T-helper 2 cell treated with Interferon-gamma antibody and Interleukin-4, amounts not matched to agents 100 ng/mL and 5 ng/mL, for 36 hours (primary cell): Measurements from ENCODE around the gene OAF. TPM values are rescaled to one million over a fixed set of nuclear protein-coding genes. Genes with fewer than 3 reads are reported as not detected.

ENCODE experiments used
- intact Hi-C: fragments of 100-400 bp; cut with micrococcal nuclease; formaldehyde crosslinking; loops from one replicate; pipeline ENCODE4 v1.15.1; 2023
- total RNA-seq: library from RNA; stranded (reverse); gene quantifications from 2 replicates; pipeline ENCODE4 v1.2.3, GENCODE V29; 2022

The OAF gene
- total RNA-seq, 1 donor from 2014 or later = 2.7 TPM

DNA sequence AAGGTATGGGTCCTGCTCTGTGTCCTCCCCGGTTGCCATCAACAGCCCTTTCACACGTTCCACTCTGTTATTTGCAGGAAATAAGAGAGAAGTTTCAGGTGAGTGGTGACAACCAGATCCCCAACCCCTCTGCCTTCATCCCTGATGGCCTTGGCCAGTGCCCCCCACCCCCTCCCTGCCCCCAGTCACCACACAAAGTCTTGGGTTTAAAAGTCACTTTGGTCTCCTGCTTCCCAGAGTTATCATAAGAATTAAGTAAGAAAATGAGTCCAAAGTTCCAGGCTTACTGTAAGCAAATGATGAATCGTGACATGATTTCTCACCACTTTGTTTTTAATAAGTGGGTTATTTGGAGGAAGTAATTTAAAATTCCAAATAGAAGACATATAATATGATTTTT lies 9.2 kb upstream of the OAF start:
- intact Hi-C loops = no loop called here

DNA sequence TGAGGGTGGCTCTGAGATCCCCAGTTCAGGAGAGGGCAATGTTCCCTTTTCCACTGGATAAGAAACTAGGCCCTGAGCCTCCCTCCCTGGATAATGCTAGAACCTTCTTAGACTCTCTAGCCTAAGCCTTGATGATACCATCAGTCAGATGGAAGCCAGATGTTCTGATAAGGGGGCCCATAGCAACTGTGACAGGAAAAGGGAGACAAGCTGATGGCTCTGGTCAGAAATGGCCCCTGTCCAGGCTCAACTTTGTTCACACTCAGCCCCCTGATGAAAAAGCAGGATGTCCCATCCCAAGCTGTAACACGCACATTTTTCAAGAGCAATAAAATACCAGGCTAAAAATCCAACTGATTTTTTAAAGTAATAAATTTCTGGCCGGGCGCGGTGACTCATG lies 7.2 kb upstream of the OAF start:
- intact Hi-C loops = no loop called here

DNA sequence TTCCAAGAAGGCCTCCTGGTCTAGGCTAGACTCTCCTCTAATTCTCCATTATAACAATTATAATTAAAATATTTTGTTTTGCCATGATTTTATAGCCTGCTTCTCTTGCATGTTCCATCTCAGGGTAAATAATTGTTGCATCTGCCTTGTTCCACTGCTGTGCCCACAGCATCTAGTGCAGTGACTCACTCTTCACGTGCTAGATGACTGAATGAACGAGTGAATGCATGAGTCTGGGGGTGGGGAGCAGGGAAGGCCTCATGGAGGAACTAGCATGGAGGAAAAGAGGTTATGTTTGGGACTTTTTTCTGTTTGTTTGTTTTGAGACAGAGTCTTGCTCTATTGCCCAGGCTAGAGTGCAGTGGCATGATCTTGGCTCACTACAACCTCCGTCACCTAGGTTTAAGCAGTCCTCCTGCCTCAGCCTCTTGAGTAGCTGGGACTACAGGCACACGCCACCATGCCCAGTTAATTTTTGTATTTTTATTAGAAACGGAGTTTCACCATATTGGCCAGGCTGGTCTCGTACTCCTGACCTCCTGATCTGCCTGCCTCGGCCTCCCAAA lies 5.2 kb upstream of the OAF start:
- intact Hi-C loops = no loop called here

DNA sequence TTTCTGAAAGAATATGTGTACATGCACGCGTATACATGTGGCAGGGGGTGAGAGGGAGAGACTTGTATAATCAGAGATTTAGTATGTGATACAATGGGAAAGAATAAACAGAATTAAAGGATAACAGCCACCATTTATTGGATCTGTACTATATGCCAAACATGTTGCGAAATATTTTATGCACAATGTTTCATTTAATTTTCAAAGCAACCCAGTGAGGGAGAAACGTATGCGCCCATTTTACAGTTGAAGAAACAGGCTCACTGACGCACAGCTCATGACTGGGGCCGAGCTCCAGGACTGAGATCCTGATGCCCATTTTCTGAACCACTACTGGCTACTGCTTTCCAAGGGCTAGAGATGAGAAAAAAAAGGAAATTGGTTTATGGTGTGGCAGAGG lies 3.3 kb upstream of the OAF start:
- intact Hi-C loops = no loop called here

DNA sequence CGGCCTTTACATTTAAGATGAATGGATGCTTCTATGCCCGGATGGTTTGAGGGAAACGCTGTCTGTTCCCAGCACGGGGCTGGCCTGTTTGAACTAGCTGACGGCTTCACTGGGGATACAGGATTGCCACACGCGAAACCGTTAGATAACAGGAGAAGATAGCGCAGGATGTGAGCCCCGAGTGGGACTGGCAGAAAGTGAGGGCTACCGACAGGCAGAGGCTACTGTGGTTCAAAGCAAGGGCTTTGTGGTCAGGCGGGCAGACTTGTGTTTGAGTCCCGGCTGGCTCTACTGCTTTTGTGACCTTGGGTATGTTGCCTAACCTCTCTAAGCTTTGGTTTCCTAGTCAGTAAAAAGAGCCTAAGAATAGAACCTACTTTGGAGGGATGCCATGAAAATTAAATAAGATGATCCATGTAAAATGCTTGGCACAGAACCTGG lies 2.8 kb upstream of the OAF start:
- intact Hi-C loops = no loop called here

DNA sequence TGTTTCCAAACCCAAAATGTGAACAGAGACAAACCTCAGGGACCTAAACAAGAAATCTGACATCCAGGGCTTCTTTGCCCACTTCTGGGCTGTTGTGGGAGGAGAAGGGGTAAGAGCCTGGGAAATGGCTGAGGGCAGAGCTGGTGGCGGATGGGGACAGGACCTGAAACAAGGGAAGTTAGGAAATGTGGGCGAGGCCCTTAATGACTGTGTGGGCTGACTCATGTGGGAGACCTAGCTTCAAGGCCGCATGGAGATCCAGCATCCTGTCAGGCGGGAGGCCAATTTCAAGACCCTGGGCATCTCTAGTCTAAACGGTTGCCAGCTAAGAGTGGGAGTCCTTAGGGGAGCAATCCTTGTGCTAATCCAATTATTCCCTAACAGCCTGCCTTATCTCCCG lies 2.1 kb upstream of the OAF start:
- intact Hi-C loops = no loop called here

DNA sequence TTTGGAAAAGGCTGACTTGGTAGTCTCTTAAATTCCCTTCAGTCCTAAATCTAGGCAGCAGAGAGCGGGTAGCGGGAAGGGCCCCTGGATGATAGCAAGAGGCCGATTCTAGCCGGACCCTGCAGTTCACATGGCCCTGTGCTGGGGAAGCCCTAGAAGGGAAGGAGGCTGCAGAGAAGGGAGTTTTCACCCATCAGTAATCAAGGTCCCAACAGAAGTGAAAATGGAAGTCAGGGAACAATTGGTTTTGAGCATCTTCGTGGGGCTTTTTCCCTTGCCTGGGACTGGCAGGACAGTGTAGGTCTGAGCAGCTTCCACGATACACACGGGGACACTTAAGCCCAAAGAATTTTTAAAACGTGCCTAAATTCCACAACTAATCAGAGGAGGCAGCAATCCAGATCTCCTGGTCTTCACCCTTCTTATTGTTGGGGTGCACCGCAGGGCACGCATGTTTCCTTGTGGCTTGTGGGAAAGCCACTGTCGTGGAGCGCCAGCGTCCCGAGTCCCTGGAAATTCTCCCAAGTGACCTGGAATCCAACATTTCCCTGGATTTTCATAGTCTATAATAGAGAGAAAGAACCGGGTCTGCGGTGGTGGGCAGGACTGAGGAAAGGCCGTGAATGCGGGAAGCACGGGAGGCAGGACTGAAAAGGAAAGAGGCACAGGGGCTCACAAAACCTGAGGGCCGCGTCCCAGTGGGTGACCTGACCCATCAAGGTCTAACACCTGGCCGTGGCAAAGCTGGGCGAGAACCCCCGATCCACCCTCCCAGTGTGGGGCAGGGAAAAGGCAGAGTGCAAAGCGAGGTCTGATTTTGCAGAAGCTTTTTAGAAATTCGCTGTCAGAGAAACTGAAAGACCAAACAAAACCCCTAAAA lies 846 bp upstream of the OAF start:
- intact Hi-C loops = no loop called here

DNA sequence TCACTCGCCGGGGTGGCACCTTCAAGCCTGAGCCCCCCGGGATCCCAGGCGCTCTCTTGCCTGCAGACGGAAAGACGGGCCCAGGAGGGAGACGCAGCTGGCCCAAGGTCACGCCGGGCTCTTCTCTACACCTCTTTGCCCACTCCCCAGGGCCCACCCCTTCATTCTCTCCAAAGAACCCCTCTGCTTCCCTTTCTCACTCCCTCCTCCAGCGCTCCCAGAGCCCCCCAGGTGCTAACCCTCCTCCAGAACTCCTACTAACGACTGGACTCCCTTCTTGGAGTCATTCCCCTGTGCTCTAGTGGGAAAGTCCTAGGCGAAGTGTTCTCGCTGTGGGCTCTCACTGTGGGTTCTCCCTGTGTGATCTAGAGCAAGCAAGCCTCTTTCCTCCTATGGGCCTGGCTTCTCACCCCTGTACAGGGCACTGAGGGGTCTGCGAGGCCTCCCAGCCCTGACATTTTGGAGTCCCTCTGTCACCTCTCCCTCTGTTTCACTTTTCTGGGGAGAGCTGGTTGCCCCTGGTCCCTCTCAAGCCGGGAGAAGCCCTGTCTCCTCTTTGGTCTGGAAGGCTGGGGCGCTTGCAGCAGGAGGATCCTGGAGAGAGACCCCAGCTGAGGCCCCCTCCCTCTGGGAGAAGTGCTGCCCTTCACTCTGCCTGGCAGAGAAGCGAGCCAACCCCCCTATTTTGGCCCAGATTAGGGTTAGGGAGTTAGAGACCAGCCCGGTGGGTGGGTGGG lies 858 bp downstream of the OAF start:
- intact Hi-C loops = no loop called here

DNA sequence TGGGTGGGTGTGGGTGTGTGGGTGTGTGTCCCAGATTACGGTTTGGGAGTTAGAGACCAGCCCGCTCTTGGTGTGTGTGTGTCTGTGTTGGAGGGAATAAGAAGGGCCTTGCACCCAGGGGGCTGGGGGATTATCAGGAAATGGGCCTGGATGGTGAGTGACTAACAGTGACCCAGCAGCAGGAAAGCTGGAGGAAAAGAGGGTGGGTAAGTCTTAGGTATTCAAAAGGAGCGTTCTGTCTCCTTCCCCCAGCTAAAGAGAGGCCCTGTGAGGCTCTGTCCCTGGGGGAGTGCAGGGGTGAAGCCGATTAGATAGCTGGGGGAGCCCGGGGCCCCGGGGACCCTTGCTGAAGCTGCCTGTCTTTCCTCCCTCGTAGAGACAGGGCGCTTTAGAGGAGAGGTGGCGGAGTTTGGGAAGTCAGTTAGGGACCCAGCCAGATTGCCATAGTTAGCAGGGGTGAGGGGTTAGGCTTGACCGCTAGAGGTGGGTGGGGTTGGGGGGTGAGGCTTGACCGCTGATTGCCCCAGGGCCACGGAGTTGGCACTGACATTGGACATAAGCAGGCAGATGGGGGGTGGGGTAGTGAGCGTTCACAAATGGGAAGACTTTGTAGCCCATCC lies 1.5 kb downstream of the OAF start:
- intact Hi-C loops = no loop called here

DNA sequence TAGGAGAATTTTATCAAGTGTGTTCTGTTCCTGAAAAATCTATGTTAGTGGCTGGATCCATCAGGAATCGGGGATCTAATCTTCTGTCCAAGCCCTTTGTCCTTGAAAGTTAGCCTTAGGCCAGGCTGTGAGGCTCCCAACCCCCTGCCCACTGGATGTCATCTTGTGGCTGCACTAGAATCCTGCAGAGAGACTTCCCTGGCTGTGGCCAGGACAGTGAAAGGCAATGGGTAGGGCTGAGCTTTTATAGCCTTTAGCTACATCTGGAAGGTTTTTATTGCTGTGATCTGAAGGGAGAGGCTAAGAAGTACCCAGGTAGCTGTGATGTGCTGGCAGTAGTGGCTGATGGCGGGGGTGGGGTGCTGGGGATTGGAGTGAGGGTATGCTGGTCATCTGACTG lies 2.1 kb downstream of the OAF start:
- intact Hi-C loops = no loop called here

DNA sequence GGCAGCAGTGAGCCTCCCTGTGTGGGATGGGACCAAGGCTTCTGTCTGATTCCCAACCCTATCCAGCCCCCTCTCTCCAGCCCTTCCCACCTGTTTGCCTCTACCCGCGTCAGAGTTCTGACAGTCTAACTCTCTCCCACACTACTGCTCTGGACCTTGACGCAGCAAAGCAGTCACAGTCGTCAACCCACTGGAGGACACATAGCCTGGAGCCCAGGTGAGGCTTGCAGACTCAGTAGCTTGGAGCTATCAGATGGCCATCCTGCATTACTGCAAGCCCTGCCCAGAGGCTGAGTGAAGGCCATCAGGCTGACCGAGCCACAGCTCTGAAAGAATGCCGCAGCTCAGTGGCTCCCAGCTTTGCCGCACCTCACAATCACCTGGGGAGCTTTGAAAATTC lies 3.7 kb downstream of the OAF start:
- intact Hi-C loops = no loop called here

DNA sequence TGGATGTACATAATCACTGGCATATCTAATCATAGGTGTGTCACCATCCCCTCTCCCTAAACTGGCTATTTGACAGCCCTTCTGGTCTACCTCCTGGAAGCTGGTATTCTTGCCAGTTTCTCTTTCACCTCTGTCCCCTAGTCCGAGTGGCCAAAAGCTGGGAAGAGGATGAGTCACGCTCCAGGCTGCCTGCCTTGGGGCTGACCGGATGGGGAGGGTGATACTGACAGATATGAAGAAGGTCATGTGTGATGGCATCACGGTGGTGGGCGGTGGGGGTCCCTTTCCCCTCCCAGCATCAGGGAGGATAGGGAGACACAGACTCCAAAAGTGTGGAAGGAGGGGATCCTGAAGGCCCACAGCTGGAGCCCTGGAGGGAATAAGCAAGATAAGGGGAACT lies 4.8 kb downstream of the OAF start:
- intact Hi-C loops = no loop called here

DNA sequence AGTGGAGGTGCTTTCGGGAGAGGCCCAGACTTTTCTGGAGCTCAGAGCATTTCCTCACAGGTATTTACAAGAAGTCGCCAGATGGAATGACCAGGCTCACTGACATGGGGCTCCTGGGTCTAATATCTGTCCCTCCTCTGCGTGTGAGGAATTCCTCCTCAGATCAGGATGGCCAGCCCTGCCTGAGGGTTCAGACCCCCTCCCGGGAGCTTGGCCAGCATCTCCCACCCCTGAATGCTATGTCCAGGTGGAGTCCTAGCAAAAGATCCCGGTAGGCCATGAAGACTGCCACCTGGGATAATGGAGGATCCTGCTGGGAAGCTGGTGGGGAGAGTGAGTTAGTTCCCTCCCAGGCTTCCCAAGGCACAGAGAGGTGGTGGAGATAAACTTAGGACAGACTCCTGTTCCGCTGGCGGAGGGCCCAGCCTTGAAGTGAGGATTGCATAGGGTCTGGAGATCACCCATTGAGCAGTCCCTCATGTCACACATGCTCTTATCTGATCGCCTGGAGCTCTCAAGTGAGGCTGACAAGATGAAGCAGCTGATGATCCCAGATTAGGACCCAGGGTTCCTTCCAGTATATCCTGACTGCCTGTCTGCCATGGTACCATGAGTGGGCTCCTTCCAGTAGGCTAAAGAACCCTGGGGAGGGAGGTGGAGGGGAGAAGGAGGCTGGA lies 5.7 kb downstream of the OAF start:
- intact Hi-C loops = no loop called here

DNA sequence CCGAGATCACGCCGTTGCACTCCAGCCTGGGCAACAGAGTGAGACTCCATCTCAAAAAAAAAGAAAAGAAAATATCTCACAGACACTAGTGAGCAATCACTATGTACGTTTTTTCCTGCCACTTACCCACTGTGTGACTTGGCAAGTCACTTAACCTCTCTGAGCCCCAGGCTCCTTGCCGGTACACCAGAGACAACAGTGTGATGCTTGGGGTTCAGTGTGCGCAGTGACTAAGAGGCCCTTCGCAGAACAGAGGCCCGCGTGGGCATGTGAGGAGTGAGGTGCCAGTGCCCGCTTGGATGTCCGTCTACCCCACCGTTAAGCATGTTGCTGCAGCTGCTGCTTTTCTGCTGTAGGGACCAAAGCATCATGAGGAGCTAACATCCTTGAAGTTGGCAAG lies 6.7 kb downstream of the OAF start:
- intact Hi-C loops = no loop called here

DNA sequence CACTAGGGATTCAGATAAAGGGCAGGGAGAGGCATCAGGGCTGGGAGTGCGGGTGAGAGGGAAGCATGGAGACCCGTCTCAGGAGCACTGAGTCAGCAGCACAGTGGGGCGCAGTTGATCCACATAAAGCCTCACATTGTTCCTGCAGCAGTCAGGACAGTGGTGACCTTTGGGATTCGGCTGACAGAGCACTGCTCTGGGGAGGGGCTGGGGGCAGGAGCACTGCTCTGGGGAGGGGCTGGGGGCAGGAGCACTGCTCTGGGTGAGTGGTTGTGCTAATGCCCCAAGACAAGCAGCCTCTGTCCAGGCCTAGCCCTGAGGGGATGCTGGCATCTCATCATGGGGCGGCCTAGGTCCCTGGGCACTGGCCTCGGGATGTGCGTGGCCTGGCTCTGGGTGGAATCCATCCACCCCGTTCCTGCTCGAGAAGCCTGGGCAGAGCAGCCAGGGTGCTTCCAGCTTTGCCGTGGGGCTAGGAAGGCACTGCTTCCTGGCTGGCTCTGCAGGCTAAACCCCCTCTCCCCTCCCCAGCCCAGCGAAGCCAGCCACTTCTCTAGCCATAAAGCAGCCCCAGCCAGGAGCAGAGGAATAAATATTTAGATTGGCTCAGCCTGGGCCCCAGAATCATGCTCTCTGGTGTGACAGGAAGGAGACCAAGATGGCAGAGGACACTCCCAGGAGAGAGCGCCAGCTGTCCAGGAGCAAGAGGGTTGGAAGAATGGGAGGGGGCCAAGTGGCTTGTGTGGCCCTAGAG lies 7.3 kb downstream of the OAF start:
- intact Hi-C loops = no loop called here

DNA sequence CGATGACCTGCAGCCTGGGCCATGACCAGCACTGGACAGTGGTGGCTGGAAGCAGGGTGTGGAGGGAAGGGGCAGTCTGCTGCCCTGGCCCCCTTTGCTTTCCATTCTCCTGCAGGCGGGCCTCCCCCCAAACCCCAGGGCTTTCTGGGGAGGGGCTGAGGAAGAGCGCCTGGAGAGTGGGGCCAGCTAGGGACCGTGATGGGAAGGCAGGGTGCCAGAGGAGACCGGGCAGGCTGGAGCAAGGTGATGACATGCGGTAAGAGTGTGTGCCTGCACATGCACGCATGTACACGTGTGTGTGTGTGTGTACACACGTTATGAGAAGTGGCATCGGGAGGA lies 7.8 kb downstream of the OAF start:
- intact Hi-C loops = no loop called here

DNA sequence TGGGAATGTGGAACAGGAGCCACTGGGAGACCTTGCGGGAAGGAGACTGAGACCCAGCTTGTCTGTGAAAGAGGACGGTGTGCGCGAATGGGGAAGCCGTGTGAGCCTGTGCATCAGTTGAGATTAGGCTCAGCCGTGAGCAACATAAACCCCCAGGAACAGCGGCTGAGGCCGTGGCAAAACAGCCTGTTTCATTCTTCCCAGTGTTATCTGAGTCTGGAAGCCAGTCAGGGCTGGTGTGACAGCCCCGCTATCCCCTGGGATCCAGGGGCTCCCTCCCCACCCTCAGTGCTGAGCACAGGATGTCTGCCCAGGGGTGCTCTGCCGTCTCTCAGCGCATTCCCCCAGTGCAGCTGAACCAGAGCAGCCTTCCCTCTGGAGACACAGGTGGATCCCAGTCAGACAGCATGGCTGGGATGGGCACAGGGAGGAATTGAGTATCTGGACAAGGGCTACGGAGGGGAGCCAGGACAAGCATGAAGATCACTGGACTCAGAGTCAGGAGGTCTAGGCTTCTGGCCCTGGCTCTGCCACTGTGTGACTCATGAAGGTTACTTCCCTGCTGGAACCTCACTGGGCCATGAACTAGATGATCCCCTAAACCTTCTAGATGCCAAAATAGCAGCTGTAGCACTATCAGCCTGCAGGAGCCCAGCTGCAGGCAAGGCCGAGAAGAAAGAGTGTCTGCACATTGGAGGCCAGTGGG lies 8.6 kb downstream of the OAF start:
- intact Hi-C loops = no loop called here

DNA sequence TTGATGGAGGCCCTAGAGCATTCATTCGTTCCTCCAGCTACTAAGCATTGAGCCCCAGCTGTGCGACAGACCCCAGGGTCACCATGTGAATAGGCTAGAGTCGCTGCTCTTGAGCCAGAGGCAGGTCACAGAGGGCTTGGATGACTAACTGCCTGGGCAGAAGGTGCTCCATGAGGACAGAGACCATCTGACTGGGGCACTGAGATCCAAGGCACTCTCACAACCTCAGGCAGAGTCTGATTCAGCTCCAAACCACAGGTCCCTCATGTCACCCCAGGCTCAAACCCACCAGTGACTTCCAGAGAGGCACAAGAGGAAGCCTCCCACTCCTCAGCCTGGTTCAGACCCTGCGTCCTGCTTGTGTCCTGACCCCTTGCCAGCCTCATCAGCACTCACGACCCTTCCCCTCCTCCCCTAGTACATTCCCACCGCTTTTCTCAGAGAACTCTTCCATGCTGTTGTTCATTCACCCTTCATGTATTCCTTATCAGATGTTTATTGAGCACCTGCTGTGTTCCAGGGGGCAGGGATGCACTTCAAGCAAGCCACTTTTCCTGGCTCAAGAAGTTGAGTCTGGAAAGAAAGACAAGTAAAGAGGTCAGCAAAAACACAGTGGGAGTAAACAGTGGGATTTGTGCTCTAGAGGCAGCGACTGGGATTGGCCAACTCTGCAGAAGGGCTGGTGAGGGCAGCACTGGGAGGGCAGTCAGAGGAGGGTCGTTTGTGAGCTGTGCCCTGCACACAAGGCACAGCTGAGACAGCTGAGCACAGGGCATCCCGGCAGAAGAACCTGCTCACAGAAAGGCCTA lies 9.3 kb downstream of the OAF start:
- intact Hi-C loops = no loop called here

DNA sequence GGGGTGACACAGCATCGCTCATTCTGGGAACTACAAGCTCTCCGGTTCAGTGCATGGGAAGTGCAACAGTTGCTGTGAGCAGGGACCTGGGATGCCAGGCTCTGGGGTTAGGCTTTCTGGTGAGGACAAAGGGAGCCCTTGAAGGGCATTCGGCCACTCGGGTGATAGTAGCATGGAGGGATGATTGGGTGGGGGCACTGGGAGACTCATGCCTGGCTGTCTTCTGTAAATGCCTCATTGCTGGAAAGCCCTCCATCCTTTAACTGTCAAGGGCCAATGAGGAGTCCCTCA lies 9.9 kb downstream of the OAF start:
- intact Hi-C loops = no loop called here
